HepG2 (cell line): ENCODE data around the gene HIGD1A. TPM values are rescaled to one million over a fixed set of nuclear protein-coding genes. Genes with fewer than 3 reads are reported as not detected.

ENCODE experiments used
- ATAC-seq: fragments of 200-7000 bp; cut with Tn5 transposase; 3 replicates; pipeline ENCODE4 v1.9.1; 2020; ENCODE audit warnings: mild to moderate bottlenecking, moderate library complexity
- BruUV-seq: library from RNA; stranded (reverse); fragments of 400-500 nt; replicated peaks from 2 replicates; lab custom pipeline; 2021; lab: Mats Ljungman, UMichigan
- CTCF ChIA-PET: fragments of 300-600 bp; formaldehyde crosslinking; extraction: SDS; loops from one replicate; lab custom pipeline; 2021; ENCODE audit warnings: low total read pairs, inconsistent platforms, low intra/inter-chr PET ratio; lab: Yijun Ruan, JAX
- POLR2A ChIA-PET: fragments of 350-600 bp; sonication (Branson Sonifier 250); formaldehyde crosslinking; loops from one replicate; lab custom pipeline; 2020; ENCODE audit warnings: antibody characterized with exemption, inconsistent platforms; lab: Yijun Ruan, JAX
- DNase-seq: peaks from one replicate; pipeline ENCODE4 v3.0.0-alpha.2; 2015; ENCODE audit warnings: low spot score
- FAIRE-seq: peaks from 3 replicates; lab custom pipeline; 2011; peaks lifted over from hg19 to GRCh38; lab: Jason Lieb, UNC
- H2AFZ ChIP-seq: one replicate; pipeline ENCODE4 v1.6.1; 2011; ENCODE audit warnings: low read length, inconsistent platforms
- H3K27ac ChIP-seq: fragments of 300-600 bp; 3 replicates; pipeline ENCODE4 v1.8.0; 2011; ENCODE audit warnings: mixed run types, mild to moderate bottlenecking, mixed read lengths, low read length, inconsistent platforms; ENCODE audit not compliant: insufficient read depth; ENCODE audit errors: extremely low read length
- H3K27me3 ChIP-seq, 2 experiments: fragments of 200-600 bp in 1 of 2; 2 replicates in 1 of 2; 3 replicates in 1 of 2; pipeline versions ENCODE4 v1.6.0 to v1.8.0; 2011; ENCODE audit warnings: low read length in 2 of 2, mild to moderate bottlenecking in 2 of 2, moderate library complexity in 2 of 2, inconsistent platforms in 1 of 2; ENCODE audit not compliant: insufficient read depth in 2 of 2, control insufficient read depth in 1 of 2
- H3K36me3 ChIP-seq, 2 experiments: fragments of 200-600 bp in 1 of 2; replicated peaks in 1 of 2; 2 replicates in 1 of 2; 3 replicates in 1 of 2; pipeline versions ENCODE4 v1.5.1 to v1.8.0; 2011; ENCODE audit warnings: low read length in 2 of 2, inconsistent platforms in 1 of 2; ENCODE audit not compliant: insufficient read depth in 2 of 2, control insufficient read depth in 1 of 2
- H3K4me1 ChIP-seq: 2 replicates; pipeline ENCODE4 v1.5.1; 2012; ENCODE audit warnings: low read length, inconsistent platforms; ENCODE audit not compliant: insufficient read depth
- H3K4me2 ChIP-seq: 2 replicates; pipeline ENCODE4 v1.6.0; 2011; ENCODE audit warnings: low read depth, low read length, inconsistent platforms
- H3K4me3 ChIP-seq, 3 experiments: fragments of 200-600 bp in 1 of 3; sonication (generic), shearing (Covaris generic) in 1 of 3; replicated peaks in 1 of 3; 2 replicates each; pipeline ENCODE4 v1.5.1; 2011 to 2016; ENCODE audit warnings: low read length in 3 of 3, inconsistent platforms in 2 of 3, low read depth in 2 of 3, mild to moderate bottlenecking in 2 of 3, control low read depth in 1 of 3, mixed read lengths in 1 of 3; ENCODE audit not compliant: insufficient read depth in 1 of 3
- H3K79me2 ChIP-seq: one replicate; pipeline ENCODE4 v1.6.1; 2011; ENCODE audit warnings: low read length, inconsistent platforms; ENCODE audit not compliant: insufficient read depth
- H3K9ac ChIP-seq: 2 replicates; pipeline ENCODE4 v1.6.0; 2011; ENCODE audit warnings: mild to moderate bottlenecking, low read depth, low read length, inconsistent platforms; ENCODE audit not compliant: insufficient read depth
- H3K9me3 ChIP-seq: 2 replicates; pipeline ENCODE4 v1.5.1; 2012; ENCODE audit warnings: mild to moderate bottlenecking, low read length
- H4K20me1 ChIP-seq: 2 replicates; pipeline ENCODE4 v1.6.0; 2011; ENCODE audit warnings: inconsistent platforms, mild to moderate bottlenecking, low read length, moderate library complexity; ENCODE audit not compliant: insufficient read depth
- ESRRA ChIP-seq: sonication (generic); formaldehyde crosslinking; IDR thresholded peaks from 2 replicates; pipeline ENCODE4 v1.5.1; 2020; ENCODE audit warnings: mild to moderate bottlenecking, low read depth, missing genetic modification reagents
- GLI4 ChIP-seq: sonication (generic); formaldehyde crosslinking; IDR thresholded peaks from 2 replicates; pipeline ENCODE4 v1.5.1; 2020; ENCODE audit warnings: missing genetic modification reagents, mild to moderate bottlenecking, moderate library complexity, borderline replicate concordance
- JUND ChIP-seq: sonication (generic); formaldehyde crosslinking; IDR thresholded peaks from 2 replicates; pipeline ENCODE4 v1.8.0; 2022; ENCODE audit warnings: mild to moderate bottlenecking, missing genetic modification reagents
- MED13 ChIP-seq: sonication (generic); formaldehyde crosslinking; IDR thresholded peaks from 2 replicates; pipeline ENCODE4 v1.5.0; 2020; ENCODE audit warnings: missing genetic modification reagents
- MXI1 ChIP-seq: IDR thresholded peaks from 3 replicates; pipeline ENCODE4 v1.6.1; 2012; ENCODE audit warnings: low read depth, low read length, inconsistent platforms, borderline replicate concordance
- SMARCC2 ChIP-seq: fragments of 450-650 bp; IDR thresholded peaks from 2 replicates; pipeline ENCODE4 v1.6.1; 2017; ENCODE audit warnings: antibody characterized with exemption, mild to moderate bottlenecking
- SNAPC2 ChIP-seq: sonication (generic); formaldehyde crosslinking; IDR thresholded peaks from 2 replicates; pipeline ENCODE4 v1.8.1; 2022; ENCODE audit warnings: mild to moderate bottlenecking, missing genetic modification reagents
- SRY ChIP-seq: sonication (generic); formaldehyde crosslinking; IDR thresholded peaks from 2 replicates; pipeline ENCODE4 v1.8.0; 2022; ENCODE audit warnings: mild to moderate bottlenecking, missing genetic modification reagents
- YEATS2 ChIP-seq: sonication (generic); formaldehyde crosslinking; IDR thresholded peaks from 2 replicates; pipeline ENCODE4 v1.4.0; 2020; ENCODE audit warnings: missing genetic modification reagents, borderline replicate concordance
- ZNF3 ChIP-seq: IDR thresholded peaks from 2 replicates; pipeline ENCODE4 v1.7.0; 2017; ENCODE audit warnings: inconsistent platforms
- ZNF501 ChIP-seq: sonication (generic); formaldehyde crosslinking; IDR thresholded peaks from 2 replicates; pipeline ENCODE4 v1.5.1; 2020; ENCODE audit warnings: mild to moderate bottlenecking, moderate library complexity, missing genetic modification reagents
- ZNF557 ChIP-seq: sonication (generic); formaldehyde crosslinking; IDR thresholded peaks from 2 replicates; pipeline ENCODE4 v1.4.0; 2020; ENCODE audit warnings: missing genetic modification reagents
- ZNF580 ChIP-seq: IDR thresholded peaks from 2 replicates; pipeline ENCODE4 v1.6.1; 2016; ENCODE audit warnings: low read depth, borderline replicate concordance
- ZNF891 ChIP-seq: sonication (generic); formaldehyde crosslinking; IDR thresholded peaks from 2 replicates; pipeline ENCODE4 v1.5.0; 2020; ENCODE audit warnings: mild to moderate bottlenecking, missing genetic modification reagents
- ZSCAN30 ChIP-seq: sonication (generic); formaldehyde crosslinking; IDR thresholded peaks from 2 replicates; pipeline ENCODE4 v1.5.0; 2020; ENCODE audit warnings: mild to moderate bottlenecking, missing genetic modification reagents
- WGBS: methylation state at CpG from one replicate; pipeline ENCODE4 v1.1.6; 2017; ENCODE audit warnings: low lambda C conversion rate; 5-methylcytosine and 5-hydroxymethylcytosine counted together
- in situ Hi-C: cut with HindIII; loops from 2 replicates; pipeline ENCODE4 v1.10.0; 2017; ENCODE audit warnings: low pct_unique_long_range_greater_than_20kb; ENCODE audit not compliant: extremely low pct_ligation_motif_present
- intact Hi-C: fragments of 100-400 bp; cut with micrococcal nuclease; formaldehyde crosslinking; loops from one replicate; pipeline ENCODE4 v1.10.0; 2022; ENCODE audit not compliant: unreplicated experiment
- polyA plus RNA-seq, 8 experiments: library from polyadenylated mRNA; depleted of rRNA in 3 of 8; stranded (reverse) in 7 of 8; unstranded in 1 of 8; fragments of >200 nt; fragmentation: Illumina TruSeq in 4 of 8; extraction: Trizol in 4 of 8; gene quantifications; 2 replicates each; pipeline versions ENCODE4 v1.2.1 to v1.2.3, GENCODE V29; 2011 to 2016; ENCODE audit warnings: low read depth in 4 of 8, missing spikeins in 1 of 8, mixed read lengths in 1 of 8; ENCODE audit not compliant: insufficient read depth in 1 of 8
- total RNA-seq, 5 experiments: library from RNA; depleted of rRNA; stranded (reverse); fragments of >200 nt; fragmentation: Illumina TruSeq; extraction: Trizol; gene quantifications; 2 replicates each; pipeline ENCODE4 v1.2.3, GENCODE V29; 2016; ENCODE audit warnings: low read depth in 1 of 5
- TF ChIP-seq, protein P1 (sequence below): sonication (generic); formaldehyde crosslinking; IDR thresholded peaks from 2 replicates; pipeline ENCODE4 v1.4.0; 2020; ENCODE audit warnings: missing genetic modification reagents

The HIGD1A gene
- total and polyA plus RNA-seq, 2 of the 13 experiments (the other 11 are each of a cell fraction or from before 2014, with no cell fraction given): 222 to 253 TPM

DNA sequence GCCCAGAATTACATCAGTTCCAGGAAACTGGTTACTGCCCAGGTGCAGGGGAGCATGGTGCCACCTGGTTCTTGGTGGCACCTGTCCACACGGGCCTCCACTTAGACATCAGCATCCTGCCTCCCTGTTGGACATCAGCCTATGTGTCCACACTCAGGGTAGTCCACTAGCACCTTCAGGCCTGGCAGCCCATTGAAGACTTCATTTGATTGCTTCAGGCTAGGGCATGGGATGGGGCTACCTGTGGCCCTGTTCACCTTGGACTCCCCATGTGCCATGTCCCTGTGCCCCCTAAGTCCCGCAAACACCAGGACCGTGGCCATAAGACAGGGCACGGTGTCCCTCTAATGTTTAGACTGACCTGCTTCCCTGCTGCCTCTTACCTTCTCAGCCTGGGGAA is 40.5 kb upstream of the HIGD1A start:
- DNase-seq (no peak), ATAC-seq (no peak), FAIRE-seq (no peak)
- Histone ChIP-seq H3K27ac (no peak overlapping the region), H3K4me1 (peaks cover 83% of the 10 kb centered on the region), H4K20me1 (no peaks in the 10 kb centered on the region), H3K27me3 (no peaks in the 10 kb centered on the region), H3K79me2 (no peaks in the 10 kb centered on the region), H3K36me3 (no peaks in the 10 kb centered on the region), H3K4me2 (no peak overlapping the region), H3K9ac (no peak overlapping the region), H3K4me3 (no peak overlapping the region), H2AFZ (no peak overlapping the region), H3K9me3 (no peaks in the 10 kb centered on the region)
- POLR2A ChIA-PET: interaction anchor here (2.3 kb wide), 1 partner anchor 9 kb away, joined by 8 read pairs; no protein-coding TSS in a partner anchor
- TF ChIP-seq SMARCC2 (no peak), GLI4 (no peak), ZSCAN30 (CRISPR knock-in tag) (no peak), ZNF501 (no peak), MXI1 (no peak), ZNF580 (CRISPR knock-in tag) (no peak), YEATS2 (CRISPR knock-in tag) (no peak), JUND (no peak), ZNF3 (no peak), ZNF557 (CRISPR knock-in tag) (no peak), ZNF891 (no peak), SRY (CRISPR knock-in tag) (no peak), MED13 (CRISPR knock-in tag) (no peak), SNAPC2 (CRISPR knock-in tag) (no peak), ESRRA (CRISPR knock-in tag) (no peak)
- TF ChIP-seq, protein P1, sequence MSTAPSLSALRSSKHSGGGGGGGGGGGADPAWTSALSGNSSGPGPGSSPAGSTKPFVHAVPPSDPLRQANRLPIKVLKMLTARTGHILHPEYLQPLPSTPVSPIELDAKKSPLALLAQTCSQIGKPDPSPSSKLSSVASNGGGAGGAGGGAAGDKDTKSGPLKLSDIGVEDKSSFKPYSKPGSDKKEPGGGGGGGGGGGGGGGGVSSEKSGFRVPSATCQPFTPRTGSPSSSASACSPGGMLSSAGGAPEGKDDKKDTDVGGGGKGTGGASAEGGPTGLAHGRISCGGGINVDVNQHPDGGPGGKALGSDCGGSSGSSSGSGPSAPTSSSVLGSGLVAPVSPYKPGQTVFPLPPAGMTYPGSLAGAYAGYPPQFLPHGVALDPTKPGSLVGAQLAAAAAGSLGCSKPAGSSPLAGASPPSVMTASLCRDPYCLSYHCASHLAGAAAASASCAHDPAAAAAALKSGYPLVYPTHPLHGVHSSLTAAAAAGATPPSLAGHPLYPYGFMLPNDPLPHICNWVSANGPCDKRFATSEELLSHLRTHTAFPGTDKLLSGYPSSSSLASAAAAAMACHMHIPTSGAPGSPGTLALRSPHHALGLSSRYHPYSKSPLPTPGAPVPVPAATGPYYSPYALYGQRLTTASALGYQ: no peak
- BruUV-seq: no TSS peak
- WGBS: no CpG with 5 or more reads among the region's 4 CpGs
- in situ Hi-C loops: loop anchor here (25.0 kb wide), 1 partner anchor 608 kb away; no protein-coding TSS in a partner anchor
- CTCF ChIA-PET: interaction anchor here (1.2 kb wide), 1 partner anchor 36 kb away, joined by 3 read pairs; no protein-coding TSS in a partner anchor
- intact Hi-C loops: no loop called here
